ENCODE measurements around the gene ACTN4.

The ACTN4 gene

DNA sequence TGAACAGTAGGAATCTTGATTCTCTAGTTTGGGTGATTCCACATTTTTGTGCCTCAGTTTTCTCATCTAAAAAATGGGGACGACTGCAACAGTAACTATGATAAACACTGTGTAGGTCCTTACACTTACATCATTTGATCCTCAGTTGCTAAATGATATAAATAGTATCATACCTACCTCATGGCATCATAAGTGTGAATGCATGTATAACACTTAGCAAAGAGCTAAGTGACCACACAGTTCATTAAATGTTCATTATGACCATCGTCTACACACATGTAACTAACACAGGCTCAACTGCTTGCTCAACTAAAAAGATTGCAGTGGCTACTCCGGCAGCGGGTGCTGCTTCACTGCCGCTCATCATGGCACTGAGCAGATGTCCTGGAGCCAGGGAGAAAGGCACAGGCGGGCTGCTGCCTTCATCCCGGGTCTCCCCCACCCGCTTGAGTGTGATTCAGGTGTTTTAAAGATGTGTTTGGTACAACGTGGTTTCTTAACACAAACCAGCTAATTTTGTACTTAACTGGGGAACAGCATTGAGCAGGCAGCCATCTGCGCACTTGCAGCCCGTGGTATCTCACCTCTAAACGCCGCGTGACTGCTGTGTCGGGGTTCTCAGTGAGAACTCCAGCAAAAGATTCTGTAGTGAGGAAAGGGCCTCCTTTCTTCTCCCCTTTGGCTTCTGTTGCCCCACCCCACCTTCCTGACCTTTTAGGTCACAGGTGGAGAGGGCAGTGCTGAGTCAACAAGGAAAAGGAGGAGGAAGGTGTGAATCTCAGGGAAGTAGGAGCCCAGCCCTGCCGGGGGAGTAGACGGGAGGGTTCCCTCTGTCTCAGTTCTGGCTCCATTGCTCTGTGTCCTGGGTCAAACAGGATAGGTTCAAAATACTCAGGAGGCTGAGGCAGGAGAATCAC is 11.7 kb upstream of the ACTN4 start:
- DNase-seq (ENCODE audit: low read depth): no peak

DNA sequence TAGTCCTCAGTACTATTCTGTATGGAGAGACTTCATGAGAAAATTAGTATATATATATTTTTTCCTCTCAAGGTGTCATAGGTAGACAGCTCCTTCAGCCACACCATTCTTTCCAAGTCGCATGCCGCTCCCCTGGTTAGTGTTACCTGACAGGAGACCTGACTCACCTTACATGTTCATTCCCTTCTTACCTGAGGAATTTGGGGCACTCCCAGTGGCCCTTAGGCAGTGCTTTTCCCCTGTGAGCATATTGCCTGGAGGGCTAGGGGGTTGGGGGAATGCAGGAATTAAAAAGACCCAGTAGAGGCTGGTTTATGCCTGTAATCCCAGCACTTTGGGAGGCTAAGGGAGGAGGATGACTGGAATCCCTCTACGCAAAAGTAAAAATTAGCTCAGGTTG is 9.0 kb upstream of the ACTN4 start:
- no peak for DNase-seq (ENCODE audit: low read depth)

GRCh38 chr19:38639679-38640078 is 7.8 kb upstream of the ACTN4 start:
- no peak for DNase-seq (ENCODE audit: low read depth)

GRCh38 chr19:38640368-38640767 is 7.1 kb upstream of the ACTN4 start:
- no peak for DNase-seq (ENCODE audit: low read depth)

- no peak for DNase-seq (ENCODE audit: low read depth)
These were observed 5.3 kb upstream of the ACTN4 start for GRCh38 chr19:38642176-38642575.

DNA sequence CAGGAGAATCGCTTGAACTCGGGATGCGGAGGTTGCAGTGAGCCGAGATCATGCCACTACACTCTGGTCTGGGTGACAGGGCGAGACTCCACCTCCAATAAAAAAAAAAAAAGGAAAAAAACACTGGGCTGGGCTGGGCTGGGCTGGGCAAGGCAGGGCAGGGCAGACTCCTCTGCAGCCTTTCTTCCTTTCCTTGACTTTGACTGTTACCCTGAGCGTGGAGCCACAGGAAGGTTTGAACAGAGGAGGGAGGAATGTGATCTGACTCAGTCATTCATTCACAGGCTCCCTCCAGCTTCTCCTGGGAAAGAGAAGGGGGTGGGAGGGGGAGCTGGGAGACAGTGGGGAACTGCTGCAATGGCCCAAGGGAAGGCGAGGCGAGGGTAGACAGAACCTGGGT is 2.7 kb upstream of the ACTN4 start:
- no peak for DNase-seq (ENCODE audit: low read depth)

DNA sequence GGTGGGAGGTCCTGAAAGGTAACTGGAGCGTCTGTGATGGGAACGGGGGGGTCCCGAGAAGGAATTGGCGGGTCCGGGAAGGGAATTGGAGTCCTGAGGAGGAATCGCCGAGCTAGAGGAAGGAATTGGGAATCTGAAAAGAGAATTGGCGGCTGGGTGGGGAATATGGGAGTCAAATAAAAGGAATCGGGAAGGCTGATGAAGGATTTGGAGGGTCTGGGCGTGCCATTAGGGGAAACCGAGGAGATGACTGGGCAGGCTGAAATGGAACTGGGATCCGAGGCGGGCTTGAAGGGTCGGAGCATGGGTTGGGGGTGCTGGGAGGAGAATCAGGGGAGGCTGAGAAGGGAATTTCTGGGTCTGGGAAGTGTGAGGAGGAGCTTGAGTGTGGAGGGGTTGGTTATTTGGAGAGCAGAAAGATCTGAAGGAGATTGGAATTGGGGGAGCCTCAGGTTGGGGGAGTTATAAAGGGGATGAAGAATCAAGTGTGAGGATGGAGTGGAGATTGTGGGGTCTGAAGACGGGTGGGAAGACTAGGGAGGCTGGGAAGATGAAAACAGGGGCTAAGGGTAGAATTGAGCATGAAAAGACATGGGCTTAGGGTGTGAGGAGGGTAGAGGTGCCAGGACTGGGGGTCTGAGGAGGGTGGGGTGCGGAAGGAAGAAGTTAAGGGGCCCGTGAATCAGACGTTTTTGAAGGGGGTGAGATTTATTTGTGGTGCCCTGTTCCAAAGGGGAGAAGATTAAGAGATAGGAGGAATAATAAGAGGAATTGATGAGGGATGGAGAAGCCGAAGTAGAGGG is 718 bp downstream of the ACTN4 start:
- DNase-seq (ENCODE audit: low read depth): no peak

GRCh38 chr19:38648769-38649304 is 1.4 kb downstream of the ACTN4 start:
- DNase-seq (ENCODE audit: low read depth): no peak

- DNase-seq (ENCODE audit: low read depth): no peak
These were observed 2.1 kb downstream of the ACTN4 start for GRCh38 chr19:38649305-38650171.

DNA sequence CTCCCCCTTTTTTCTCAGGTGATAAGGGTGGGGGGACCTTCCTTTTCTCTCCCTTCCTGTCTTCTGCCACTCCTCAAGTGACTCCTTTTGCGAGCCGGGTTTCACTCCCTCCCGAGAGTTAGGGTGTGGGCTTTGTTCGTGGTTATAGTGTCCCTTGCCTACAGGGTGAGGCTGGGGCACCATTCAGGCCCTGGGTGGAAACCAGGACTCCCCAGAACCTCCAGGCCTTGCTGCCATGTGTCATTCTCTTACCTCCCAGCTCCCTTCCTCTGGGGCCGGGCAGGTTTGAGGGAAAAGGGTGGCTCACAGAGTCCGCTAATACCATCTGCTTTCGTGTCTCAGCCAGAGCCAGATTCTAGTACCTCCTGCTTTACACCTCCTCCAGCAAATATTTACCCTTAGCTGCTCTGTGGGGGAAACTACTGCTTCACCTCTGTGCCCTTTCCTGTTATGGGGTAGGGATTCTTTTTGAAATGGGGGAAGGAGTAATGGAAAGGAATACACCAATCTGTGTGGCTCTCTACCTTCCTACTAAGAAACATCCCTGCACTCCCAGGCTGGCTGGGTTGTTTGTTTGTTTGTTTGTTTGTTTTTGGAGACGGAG is 2.8 kb downstream of the ACTN4 start:
- no peak for DNase-seq (ENCODE audit: low read depth)

DNA sequence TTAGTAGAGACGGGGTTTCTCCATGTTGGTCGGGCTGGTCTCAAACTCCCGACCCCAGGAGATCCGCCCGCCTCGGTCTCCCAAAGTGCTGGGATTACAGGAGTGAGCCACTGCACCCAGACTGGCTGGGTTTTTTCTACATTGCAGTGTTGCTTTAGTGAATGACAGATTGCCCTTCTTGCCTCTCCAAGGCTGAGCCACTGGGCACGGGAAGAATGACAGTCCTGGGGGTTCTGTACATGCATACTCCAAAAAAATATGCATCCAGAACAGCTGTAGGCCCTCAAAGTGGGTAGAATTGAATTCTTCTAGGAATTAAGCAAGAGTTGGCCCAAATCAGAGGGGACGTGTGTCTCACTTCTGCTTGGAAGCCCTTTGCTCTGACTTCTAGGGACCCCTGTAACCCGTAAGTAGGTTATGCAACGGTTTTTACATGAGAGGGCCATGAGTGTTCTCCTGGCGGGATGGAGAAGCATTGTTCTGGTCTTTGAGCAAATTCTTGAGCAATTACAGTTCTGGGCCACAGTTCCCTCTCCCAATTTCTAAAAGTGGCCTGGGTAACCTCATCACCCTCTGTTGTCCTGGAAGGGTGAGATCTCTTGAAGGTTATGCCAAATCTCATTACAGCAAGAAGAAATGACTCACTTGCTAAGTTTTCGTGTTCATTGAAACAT is 3.6 kb downstream of the ACTN4 start:
- DNase-seq (ENCODE audit: low read depth): peak; percentile 97

DNA sequence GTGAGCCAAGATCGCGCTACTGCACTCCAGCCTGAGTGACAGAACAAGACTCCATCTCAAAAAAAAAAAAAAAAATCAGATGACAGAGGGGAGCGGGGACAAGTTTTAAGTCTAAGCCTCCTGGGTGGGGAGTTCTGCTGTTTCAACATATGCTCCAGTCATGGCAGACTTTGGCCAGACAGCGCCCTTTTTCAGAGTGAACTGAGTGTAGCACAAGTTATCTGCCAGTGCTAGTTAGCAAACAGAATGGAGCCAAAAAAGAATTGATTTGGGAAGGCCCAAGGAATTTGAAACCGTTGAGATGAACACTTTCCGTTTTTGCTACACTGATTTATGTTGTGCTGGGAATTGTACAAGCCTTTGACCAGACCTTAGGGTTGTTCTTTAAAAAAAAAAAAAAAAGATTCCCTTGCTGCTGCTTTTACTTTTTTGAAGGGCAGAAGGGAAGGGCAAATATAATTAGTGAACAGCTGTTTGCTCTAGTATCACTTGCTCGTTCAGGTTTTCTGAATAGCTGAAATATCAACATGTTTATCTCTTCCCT is 5.7 kb downstream of the ACTN4 start:
- DNase-seq (ENCODE audit: low read depth): no peak

DNA sequence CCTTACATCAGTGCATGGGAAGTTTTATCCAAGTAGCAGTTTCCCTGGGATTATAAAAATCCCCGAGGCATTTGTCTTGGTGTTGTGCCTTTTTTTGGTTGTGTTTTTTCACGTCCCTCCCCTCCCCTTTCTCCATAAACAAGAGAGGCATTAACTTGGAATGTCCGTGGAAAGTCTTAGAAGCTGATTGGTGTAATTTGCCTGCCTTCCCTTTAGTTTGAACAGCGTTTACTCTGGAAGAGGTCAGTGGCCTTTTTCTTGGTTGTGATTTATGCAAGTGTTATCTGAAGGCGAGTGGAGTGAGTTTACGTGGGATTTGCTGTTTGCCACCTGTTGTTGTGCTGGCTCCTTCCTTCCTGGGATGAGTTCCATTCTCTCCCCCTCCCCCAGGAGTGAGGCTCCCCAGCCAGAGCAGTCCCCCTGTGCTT is 7.2 kb downstream of the ACTN4 start:
- DNase-seq (ENCODE audit: low read depth): no peak

GRCh38 chr19:38655148-38655824 is 7.8 kb downstream of the ACTN4 start:
- DNase-seq (ENCODE audit: low read depth): no peak

GRCh38 chr19:38656171-38656981 is 8.9 kb downstream of the ACTN4 start:
- no peak for DNase-seq (ENCODE audit: low read depth)

GRCh38 chr19:38657633-38658222 is 10.3 kb downstream of the ACTN4 start:
- DNase-seq (ENCODE audit: low read depth): peak; percentile 95

DNA sequence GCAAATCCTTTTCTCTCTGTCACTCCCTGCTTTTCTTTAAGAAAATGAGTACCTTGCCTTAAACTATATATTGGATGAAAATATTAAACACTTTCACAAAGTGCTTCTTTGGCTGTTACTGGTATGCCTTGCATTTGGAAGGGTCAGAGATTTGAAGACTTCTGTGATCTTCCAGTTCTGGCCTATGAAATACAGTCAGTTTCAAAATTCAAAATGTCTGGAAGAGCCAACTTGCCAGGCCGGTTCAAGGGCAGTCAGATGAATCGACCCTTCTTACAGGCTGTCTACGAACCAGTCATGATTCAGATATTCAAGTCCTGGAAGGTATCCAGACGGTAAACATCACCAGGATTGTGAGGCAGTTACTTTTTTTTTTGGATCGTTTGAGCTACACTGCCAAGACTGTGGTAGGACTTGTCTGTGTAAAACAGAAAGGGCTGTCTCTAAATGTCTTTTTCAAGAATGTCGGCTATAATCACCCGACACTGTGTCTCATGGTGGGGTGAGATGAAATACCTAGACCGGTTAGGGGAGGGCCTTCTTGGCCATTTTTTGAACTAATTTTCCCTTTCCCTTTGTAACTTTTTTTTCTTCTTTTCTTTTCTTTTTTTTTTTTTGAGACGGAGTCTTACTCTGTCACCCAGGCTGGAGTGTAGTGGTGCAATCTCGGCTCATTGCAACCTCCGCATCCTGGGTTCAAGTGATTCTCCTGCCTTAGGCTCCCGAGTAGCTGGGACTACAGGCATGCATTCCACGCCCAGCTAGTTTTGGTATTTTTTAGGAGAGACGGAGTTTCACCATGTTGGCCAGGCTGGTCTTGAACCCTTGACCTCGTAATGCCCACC is 11.2 kb downstream of the ACTN4 start:
- DNase-seq (ENCODE audit: low read depth): peak; percentile 98

DNA sequence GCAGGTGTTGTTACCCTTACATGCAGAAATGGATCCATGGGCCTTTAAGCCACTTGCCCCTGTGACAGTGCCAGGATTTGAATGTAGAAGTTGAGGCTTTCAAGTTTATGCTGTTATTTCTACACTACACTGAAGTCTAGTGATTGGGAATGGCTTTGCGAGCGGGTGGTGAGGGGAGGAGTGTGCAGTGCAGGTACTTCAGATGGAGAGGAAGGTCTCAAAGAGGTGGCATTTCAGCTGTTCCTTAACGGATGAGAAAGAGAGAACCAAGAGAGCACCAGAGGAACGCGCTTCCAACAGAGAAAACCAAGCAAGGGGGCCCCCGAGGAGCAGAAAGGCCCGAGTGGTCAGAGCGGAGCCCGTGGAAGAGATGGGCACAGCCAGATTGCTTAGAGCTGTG is 13.3 kb downstream of the ACTN4 start:
- no peak for DNase-seq (ENCODE audit: low read depth)
